Mesenteric fat pad (tissue), 1 donor: ENCODE measurements around the gene ZFHX3. TPM values are rescaled to one million over a fixed set of nuclear protein-coding genes. Genes with fewer than 3 reads are reported as not detected.

ENCODE experiments used
- DNase-seq: peaks from one replicate; pipeline ENCODE4 v3.0.0-alpha.2; 2020; ENCODE audit warnings: low spot score
- total RNA-seq: library from RNA; stranded (reverse); fragmentation: NEBNext Ultra II Directional; extraction: Animal tissue kit (Norgen Biotek cat#: 25700); gene quantifications from one replicate; pipeline ENCODE4 v1.2.1, GENCODE V29; 2021
- donor health status: DM: yes; HTN: yes; CAD: no.

Gene ZFHX3
- total RNA-seq, 1 donor from 2014 or later, result 28.8 TPM

DNA sequence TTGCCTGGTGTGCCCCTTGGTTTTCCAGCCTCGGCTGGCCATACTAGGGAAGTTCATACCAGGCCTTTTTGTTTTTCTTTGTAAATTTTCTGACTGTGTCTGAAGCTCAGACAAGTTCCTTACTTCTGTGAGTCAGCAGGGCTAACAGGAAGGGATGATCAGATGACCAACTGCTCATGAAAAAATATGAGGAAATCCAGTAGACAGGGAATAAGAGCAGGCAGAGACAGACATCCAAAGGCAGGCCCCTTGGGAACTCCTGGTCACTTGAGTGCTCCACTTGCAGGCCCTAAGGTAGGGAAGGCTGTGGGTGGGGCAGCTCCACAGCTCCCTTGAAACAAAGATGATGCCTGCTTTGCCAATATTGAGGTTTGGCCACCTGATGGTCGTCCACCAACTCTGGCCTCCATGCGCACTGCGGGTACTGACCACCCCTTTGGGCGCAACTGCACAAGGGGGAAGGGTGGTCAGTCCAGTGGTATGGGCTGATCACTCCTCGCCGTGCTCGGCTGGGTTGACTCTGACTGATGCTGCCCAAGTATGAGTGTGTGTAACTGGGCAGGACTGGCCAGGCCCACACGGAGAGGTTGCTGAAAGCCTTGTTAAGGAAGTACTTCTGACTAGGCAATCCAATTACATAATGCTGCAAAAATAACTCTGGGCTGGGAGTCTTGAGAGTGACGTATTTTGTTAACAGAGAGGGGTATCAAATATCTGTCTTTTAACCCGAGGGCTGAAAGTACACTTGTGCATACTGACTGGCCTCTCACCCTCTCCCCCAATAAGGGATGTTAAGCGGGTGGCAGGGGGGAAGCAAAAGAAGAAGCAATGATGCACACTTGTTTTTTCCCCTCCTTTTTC is 20.8 kb upstream of the ZFHX3 start:
- no peak for DNase-seq

DNA sequence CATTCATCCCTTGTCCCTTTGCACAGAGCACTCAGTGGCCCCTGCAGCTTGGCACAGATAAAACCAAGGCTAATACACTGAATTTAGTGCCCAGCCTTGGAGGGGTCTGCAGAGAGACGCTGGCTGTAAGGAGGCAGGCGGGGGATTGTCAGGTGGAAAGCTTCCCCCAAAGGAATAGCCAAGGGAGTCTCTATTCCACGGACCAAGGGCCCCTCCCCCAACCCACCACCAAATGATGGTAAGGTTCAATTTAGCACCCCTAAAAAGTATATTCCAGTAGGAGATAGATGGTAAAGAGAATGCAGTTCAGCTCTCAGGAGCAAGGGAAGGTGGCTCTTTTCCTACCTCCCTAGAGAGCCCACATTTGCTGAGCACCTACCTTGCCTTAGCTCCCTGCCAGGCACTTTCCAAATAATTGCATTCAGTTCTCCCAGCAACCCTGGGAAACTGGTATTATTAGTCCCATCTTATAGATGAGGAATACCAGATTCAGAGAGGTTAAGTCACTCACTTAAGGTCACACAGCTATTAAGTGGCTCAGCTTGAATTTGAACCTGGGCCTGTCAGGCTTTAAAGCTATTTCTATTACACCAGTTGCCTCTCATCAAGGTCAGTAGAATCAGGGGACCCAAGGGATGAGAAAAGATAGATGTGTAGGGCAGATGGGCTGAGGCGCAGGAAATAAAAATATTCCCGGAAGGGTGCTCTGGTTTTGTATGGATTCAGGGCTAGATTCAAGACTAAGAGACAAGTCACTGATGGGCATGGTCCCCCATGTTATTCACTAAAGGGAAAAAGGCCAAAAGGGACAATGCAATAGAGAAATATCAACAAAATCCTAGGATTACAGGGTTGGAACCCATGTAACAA is 20.0 kb upstream of the ZFHX3 start:
- DNase-seq, result no peak

DNA sequence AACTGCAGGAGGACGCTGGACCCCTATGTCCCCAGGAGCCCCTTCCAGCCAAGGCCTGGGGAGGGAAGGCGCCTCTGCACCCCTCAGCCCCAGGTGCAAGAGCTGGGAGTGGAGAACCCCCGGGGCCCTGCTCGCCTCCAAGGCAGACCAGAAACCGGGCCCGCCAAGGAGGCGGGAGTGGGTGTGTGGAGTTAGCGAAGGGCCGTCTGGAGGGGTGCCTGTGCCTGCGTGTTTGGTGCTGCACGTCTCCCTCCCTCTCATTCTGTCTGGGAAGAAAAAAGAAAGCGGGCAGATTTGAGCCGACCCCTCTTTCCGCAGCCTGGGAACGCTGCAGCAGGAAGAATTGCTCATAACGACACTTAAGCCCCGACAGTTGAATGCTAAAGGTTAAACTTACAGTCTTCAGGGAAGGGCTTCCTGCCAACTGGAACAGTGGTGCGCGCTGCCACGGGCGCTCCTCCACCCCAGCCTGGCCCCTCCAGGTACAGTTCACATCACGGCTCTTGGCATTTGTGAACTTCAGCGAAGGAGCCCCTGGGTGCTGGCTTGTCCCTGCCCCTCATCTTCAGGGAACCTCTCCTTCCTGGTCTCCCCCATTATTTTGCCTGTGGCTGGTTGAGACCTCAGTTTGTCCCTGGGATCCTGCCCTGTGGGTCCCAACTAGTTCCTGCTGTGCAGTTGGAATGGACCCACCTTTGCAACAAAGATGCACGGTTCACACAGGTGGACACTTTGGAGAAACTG is 19.2 kb upstream of the ZFHX3 start:
- DNase-seq, result no peak

DNA sequence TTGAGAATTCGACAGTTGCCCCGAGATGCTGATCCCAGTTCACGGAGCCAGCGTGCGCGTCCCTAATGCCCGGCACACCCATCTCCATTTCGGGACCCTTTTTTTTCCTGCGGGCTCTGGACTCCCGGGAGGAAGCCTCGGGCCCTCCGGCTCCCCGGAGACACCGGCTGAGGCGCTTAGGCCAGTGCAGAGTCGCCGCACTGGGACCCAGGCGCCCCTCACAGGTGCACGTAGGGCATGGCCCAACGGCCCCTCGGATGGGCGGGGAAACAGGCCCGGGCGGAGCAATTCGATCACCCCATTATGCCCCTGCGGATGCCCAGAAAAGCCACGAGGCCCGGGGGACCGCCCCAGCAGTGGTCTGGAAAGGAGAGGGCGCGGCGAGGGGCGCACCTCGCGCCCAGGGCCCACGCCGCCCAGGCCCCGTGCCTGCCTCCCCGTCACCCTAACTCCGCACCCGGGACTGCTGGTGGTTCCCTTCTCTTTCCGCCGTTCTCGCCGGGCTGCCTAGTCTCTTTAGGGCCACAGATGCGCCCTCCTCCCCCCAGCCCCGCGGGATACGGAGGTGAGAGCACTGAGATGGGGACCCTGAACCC is 18.5 kb upstream of the ZFHX3 start:
- no peak for DNase-seq

DNA sequence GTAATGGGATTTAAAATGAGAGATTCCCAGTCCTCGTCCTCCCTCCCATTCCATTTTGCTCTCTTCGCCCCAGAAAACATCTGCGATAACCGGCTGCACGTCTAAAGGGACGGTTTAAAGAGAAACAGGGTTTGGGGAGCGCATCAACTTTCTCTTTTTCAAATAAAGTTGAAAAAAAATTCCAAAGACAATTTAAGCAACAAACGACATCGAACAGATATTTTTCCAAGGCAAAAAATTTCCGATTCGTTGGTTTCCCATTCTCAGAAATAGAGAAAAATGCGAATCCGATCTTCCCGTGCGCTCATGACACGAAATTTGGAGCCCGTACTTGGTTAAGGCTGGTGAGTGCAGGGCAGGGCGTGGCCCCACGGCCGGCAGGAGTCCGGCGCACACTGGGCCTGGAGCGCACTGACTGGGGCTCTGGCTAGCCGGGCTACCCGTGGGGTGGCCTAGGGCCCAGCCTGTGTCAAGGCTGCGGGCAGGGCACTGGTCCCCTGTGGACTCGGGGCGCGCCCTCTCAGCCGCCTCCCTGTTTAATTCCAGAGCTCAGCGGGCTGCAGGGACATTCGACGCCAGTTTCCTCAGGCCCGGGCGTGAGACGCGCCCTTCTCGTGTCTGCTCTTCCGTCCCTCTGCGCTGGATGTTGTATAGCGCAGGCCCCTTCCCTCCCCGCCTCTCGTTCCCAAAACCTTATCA is 17.9 kb upstream of the ZFHX3 start:
- no peak for DNase-seq

DNA sequence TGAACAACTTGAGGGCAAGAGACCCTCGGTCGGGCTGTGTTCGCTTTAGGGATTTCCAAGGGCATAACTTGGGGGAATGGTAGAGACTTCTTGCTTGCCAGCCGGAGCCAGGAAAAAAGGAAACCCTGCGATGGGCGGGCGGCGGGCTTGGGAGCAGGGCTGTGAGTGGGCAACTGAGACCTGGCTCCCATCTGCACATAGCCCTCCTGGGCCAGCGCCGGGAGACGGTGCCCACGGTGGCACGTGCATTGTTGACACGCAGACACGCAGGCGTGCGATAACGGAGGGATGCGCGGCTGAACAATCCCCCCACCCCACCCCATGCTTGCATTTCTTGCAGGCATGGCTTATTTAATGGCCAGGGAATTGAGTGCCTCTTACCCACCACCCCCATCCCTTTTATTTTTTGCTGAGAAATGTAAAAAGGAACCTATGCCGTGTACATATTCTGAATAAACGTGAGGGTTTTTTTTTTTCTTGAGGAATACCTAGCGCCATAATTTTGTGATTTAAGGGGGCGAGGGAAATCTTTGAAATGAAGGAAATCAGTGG is 17.1 kb upstream of the ZFHX3 start:
- DNase-seq, result no peak

DNA sequence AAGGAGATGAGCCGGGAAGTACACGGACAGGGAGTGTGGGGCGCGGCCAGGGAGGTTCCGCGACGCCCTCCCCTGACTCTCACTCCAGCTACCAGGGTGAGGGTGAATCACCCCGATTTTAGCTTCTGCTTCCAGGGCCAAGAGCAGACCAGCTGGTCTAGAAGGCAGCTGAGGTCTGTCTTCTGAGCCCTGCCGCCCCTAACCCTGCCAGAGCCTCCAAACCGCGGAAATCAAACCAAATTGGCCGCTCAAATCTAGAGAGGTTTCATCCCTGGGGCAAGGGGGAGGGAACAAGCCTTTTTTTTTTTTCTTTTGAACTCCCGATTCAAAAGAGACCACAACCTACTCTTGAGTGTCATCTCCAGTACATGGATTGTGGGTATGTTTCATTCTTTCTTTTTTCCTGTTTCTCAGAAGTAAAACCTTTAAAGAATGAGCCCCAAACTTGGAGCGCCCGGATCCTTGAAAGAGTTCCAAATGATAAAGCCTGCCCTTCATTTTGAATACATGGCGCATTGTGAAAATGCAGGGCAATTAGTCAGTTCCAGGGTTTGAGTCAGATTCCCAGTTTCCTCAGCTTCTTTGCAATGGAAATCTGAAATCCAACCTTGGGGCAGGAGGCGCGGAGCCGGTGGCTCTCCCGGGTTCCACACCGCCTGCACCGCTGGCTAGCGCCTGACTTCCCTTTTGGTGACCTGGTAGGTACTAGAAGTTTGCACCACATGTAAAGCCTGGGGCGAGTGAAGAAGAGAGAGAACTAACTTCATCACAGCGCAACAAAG is 16.5 kb upstream of the ZFHX3 start:
- no peak for DNase-seq

DNA sequence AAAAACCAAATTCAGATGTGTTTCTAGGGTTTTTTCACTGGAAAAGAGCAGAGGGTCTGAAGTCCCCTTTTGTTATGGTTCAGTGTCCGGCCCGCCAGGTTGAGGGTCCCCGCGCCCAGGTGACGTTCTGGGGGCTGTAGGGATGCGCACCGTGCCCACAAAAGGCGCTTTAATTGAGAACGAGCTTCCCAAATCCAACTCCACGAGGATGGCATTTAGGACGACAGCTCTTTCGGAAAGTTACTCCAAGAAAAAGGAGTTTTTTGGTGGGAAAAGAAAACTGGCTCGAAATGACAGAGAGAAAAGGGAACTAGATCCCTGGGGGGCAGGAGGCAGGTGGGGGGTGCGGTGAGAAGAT is 15.9 kb upstream of the ZFHX3 start:
- DNase-seq, result no peak

DNA sequence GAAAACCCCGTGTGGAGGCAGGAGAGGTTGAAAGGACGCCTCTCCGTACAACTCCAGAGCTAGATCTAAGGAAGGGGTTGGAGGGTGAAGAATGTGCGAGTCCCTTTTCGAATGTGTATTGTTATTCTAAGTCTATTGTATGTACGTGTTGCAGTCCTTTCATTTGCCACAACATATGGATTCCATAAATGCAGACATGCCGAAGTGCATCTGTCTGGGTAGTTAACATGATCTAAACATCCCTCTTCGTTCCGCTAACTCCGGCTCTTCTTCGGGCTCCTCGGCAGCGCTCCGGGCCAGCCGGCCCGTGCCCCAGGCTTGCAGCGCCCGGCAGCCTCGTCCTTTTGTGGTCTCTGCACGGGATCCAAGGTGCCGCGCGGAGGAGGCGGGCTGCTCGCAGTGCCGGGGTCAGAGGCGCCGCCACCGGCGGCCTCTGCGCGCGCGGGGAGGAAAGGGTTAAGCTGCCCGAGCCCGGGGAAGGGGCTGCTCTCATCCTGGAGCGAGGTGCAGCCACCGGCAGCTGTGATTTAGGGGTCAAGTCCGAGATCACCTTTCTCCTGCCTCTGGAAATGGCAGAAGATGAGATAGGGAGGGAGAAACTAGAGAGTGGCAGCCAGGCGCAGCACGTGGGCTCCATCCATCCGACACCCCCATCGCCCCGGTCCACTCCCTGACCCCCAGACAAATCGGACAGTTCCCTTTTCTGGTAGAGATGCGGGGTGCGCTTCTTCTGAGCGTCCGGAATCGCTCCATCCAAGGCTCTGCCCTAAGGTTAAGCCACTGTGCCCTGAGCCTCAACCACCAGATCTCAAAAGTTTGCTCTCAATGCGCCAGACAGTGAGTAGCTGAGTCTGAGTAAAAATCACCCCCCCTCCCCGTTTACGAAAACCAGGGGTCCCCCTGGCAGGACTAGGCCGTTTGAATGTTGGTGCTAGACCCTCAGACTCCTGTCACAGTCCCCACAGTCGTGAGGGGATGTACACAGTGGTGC is 15.1 kb upstream of the ZFHX3 start:
- DNase-seq, result no peak

DNA sequence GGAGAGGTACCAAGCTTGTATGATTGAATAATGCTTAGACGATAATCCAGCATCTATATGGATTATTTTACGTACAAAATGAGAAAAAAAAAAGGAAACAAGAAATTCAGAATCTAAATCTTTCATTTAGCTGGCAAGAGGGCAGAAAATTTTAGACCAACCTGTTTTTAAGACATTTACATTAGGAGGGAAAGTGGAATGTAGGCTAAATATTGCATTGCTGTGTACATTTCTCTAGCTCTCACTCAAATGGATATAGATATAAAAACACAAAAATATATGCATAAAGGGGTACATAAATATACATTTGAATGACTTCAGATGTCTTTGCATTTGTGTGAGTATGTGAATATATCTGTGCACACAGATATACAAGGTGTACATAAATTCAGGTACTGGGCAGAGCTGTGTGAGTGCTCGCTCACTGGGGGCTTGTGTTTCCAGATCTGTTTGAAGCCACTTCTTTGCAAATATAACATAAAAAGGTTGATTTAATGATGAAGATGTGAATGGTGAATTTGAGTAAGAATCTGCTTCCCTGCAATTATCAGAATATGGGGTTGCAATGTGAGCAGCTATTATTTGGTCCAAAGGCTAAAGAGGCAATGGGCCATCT is 14.2 kb upstream of the ZFHX3 start:
- no peak for DNase-seq

DNA sequence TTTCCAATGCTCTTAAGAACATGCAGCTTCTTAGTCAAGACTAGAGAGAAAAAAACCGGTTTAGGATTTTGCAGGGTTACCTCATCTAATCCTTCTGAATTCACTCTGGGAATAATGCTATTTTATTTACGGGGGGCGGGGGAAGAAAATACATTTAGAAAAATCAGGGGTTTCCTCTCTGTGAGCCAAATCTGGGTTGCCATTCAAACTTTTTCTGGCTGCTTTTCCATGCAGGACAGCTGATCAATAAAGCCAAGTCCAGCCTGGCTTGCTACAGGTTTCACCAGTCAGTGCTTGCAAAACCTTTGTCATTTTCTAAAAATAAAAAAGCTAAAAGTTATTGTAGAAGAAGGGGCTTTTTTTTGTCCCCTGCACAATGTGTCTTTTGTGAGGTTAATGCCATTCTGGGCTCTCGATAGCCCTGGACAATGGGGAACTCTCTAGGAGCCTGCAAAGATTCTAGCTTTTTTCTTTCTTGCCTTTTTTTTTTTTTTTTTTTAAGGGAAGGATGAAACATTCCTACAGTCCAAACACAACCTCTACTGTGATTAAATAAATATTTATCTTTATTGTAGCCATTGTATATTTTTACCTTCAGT is 13.1 kb upstream of the ZFHX3 start:
- no peak for DNase-seq

DNA sequence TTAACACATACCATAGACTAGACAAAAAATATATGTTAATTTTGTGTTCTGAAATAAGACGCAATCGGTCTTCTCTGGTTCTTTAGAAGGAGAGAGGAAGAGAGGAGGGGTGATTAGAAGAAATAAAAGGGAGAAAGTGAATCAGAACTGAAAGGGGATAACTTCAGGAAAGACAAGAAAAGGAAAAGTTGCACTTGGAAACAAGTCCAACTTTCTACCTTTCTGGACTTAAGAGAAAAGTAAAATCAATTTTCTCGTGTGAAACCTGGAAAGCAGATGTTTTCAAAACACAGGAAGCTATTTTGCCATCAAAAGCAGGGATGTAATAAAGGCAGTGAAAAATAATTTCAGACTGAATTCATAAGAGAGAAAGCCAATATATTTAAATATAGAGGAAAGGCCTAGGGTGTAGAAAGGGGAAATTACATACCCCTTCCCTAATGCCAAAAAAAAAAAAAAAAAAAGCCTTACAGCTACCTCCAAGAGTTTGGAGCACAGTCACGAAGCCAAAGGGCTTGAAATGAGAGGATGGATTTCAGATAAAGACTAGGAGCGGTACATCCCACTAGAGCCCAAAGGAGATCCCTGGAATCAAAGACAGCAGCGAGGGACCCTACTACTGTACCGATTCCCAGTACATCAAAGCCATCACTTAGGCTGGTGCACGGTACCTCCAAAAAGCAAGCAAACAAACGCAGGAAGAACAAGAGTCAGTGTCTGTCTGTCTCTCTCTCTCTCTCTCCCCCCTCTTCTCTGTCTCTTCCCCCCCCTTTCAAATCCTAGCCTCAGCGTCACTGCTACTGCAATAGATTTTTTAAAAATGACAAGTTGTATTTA is 12.1 kb upstream of the ZFHX3 start:
- no peak for DNase-seq

DNA sequence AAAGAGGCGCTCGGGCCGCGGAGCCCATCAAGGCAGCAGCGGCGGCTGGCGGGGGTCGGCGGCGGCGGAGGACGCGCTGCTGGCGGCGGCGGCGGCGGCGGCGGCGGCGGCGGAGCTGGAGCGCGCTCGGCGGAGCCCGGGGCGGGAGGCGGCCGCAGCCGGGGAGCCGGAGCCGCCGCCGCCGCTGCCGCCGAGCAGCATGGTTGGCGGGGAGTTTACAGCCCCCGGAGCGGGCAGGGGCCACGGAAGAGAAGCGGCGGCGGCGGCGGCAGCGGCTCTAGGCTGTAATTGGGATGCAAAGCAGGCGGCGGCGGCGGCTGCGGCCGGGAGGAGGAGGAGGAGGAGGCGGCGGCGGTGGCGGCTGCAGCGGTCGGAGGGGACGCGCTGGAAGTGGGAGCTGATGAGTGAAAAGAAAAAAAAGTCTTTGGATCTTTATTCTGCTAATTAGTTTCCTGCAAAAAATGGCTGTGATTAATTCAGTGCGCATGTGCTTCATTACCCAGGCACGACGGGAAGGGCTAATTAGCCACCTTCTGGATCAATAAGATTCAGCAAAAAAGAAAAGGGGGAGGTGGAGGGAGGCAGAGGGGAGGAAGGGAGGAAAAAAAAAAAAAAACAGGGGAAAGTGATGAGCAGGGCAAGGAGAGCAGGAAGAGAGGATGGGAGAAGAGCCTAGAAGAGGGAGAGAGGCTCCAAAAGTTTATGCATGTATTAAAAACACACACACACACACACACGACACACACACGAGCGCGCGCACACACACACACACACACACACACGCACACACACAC is 10.9 kb upstream of the ZFHX3 start:
- peak; percentile 89 for DNase-seq

DNA sequence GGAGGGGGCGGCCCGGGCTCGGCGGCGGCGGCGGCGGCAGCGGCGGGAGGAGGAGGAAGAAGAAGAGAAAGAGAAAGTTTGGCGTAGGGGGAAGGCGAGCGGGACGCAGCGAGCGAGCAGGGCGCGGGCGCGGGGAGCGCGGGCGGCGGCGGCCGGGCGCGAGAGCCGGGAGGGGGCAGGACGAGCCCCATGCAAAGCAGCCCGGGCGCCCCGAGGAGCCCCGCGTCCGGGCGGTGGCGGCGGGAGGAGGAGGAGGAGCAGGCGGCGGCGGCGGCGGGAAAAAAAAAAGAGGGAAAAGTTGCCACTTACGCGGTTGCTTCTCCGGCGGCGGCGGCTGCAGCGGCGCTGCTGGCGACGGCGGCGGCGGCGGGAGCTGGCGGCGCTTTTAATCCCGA is 10.3 kb upstream of the ZFHX3 start:
- DNase-seq, result no peak

DNA sequence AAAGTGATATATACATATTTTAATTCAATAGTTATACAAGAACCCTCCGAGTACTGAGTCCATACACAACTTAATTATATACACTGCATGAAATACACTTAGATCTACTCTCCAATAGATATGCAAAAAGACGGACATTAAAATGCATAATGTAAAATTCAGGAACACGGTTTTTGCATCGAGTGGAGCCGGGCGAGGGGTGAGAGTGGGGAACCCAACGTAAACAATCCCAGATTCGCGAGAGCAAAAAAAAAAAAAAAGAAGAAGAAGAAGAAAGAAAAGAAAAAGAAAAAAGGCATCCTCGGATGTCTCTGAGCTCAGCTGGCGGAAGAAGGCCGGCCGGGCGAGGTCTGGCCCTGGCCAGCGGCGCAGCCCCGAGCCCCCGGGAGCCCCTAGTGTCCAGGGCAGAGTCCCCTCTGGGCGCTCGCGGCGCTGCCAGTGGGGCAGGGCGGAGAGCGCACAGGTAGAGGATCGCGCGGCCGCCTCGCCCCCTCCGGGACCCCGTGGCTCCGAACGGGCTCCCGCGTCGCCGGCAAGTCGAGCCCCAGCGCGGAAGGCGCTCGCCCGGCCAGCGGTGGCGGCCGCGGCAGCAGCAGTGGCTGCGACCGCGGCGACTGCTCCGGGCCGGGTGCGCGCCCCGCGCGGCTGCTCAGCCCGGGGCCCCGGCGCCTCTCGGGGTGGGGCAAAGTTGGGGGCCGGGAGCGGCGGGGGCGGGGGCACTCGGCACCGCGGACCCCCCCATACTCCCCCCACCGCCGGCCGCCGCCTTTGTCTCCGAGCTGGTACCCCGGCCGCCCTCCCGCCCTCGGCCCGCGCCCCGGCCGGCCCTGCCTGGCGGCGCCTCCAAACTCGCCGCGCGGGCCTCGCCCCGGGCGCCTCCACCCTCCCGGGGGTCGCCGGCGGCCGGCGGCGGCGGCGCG is 9.6 kb upstream of the ZFHX3 start:
- DNase-seq, result no peak
